ENCODE measurements around the gene MYO3B.
"Not testable (repeated sequence)": the region's sequence is repeated elsewhere in the genome, so short reads cannot be mapped to it uniquely, and the experiment has no call there.

MYO3B gene

GRCh38 chr2:170212625-170213280 is 34.8 kb downstream of the MYO3B start:
- DNase-seq, result no peak

DNA sequence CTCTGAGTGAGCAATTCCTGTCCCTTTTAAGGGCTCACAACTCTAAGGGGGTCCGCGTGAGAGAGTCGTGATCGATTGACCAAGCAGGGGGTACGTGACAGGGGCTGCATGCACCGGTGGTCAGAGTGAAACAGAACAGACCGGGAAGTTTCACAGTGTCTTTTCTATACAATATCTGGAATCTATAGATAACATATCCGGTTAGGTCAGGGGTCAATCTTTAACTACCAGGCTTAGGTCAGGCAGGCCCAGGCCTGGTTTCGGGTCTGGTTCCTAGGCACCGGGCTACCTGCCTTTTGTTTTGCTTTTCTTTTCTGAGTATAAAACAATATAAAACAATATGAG is 35.3 kb downstream of the MYO3B start:
- not testable (repeated sequence) for DNase-seq

DNA sequence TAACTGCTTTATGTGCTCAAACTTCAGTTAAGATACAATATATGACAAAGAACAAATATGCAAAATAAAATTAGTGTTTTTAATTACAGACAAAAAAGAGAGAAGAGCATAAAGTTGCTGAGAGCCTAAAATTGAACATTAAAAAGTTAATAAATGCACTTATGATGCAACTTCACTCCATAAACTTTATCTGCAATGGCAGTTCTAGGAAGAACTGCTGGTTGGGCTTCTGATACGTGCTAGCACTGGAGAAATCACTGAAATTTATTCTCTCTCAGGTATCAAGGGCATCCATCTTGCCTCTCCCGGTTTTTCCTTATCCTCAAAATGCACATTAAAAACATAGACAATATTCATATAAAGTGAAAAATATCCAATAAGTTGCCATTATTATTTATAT is 35.7 kb downstream of the MYO3B start:
- DNase-seq, result no peak

DNA sequence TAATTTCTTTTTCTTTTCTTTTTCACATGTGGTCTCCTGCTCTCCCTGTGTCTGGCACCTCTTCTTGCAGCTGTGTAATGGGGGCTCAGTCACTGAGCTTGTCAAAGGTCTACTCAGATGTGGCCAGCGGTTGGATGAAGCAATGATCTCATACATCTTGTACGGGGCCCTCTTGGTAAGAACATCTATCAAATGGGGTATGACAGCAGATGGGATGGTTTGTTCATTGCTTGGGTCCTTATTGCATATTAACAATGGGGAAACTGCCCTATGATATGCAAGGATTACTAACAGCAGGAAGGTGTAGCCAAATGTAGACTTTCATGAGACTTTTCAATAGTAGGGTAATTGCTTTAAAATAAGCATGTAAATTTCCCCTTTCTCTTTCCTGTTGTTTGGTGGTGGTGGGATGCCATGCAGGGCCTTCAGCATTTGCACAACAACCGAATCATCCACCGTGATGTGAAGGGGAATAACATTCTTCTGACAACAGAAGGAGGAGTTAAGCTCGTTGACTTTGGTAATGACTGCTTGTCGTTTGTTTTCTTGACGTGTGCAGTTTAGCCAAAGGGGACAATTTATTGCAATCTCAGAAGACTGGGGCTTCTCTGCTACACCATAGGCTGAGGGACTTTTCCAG is 36.5 kb downstream of the MYO3B start:
- DNase-seq, result no peak

GRCh38 chr2:170215021-170215420 is 37.1 kb downstream of the MYO3B start:
- DNase-seq, result no peak

- no peak for DNase-seq
Observed at GRCh38 chr2:170216428-170216827, 38.5 kb downstream of the MYO3B start.

DNA sequence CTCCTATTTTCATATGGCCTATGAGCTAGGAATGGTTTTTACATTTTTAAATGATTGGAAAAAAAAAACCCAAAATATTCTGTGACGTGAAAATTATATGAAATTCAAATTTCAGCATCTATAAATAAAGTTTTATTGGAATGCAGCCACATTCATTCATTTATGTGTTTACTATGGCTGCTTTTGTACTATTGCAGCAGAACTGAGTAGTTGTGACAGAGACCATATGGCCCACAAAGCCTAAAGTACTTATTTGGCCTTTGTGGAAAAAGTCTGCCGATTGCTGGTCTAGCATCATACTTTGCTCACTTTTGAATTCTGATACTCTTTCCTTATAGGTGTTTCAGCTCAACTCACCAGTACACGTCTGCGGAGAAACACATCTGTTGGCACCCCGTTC is 39.0 kb downstream of the MYO3B start:
- no peak for DNase-seq

DNA sequence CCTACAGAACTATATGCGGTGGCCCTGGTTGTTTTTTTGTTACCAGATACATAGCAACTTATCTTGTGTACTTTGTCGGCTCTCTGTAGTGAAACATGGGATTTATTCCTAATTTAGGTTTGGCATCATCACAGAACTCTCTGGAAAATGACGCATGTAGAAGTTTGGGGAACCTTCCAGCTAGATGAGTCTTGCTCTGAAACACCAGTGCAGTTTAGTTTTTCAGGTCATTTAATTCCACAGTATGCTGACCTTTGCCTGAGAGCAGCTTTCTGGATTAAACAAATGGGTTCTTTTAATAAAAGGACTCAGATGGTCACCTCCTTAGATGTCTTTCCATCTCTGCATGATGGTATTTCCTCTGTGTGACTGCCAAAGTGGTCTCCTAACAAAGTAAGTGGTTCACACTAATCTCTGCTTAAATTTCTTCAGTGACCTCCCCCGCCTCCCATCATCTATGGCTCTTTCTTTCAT is 39.9 kb downstream of the MYO3B start:
- no peak for DNase-seq

GRCh38 chr2:170218456-170218855 is 40.5 kb downstream of the MYO3B start:
- no peak for DNase-seq

DNA sequence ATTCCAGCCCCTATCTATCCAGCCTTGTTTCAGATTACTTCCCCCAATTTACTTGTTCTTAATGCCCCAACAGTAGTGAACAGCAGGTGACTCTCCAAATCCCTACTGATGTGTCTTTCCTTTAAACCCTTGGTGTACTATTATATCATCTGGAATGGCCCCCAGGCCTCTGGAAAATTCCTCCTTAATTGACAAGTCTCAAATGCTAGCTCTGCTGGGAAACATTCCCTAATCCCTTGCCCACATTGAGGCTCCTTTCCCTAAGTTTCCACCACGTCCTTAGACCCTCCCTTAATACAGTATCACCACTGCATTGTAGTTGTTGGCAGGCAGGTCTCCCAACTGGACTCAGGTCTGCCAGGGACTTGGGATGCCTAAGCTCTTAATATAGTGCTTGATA is 41.0 kb downstream of the MYO3B start:
- DNase-seq, result no peak

DNA sequence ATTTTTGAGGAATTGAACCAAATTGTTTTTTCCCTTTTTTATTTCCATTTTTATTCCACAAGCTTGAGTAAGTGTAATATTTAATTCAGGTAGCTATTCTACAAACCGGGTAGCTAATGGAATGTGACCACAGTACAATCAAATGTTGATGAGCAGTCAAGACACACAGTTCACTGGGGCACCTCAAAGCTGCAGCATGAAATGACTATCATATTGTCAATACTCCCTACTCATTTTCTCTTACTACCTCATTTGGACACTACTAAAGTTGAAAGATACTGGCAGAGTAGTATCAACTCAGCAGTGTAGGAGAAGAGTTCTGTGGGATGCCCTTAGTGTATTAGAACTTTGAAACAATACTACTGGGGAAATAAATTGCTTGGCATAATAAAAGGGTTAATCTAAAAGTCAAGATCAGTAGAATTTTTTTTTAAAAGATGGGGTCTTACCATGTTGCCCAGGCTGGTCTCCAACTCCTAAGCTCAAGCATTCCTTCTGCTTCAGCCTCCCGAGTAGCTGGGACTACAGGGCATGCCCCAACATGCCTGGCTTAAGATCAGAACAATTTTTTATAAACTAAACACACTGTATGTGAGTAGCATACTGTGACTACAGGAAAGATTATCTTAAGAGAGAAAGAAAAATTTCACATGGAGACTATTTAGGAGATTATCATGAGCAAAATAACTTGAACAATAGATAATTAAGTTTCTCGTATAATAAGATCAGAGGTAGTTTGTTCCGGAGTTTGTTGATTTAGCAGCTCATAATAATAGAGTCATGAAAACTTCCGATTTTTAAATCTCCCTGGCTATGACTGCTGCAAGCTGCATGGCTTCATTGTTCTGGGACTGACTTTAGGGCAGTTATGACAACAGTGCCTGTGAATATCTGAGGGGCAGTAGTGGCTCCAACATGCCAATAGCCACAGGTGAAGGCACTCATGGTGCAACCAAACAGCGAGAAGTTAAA is 43.7 kb downstream of the MYO3B start:
- DNase-seq, result no peak

- no peak for DNase-seq
Observed at GRCh38 chr2:170222298-170222697, 44.4 kb downstream of the MYO3B start.

DNA sequence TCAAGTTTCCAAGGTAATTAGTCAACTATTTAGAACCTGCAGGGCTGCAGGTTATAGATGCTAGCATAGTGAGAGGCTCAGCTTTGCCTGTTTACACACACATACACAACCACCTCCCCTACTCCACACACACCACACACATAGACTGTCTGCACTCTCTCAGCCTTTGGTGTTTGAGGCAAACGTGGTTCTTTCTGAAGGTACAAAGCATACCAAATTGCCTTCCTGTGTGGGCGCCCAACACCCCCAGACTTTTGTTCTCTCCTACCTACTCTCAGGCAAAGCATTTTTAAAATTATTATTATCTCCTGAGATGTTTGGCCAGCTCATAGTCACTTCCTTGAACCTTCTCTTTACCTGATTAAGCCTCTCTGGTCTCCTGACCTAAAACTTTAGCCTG is 44.9 kb downstream of the MYO3B start:
- no peak for DNase-seq

- DNase-seq, result no peak
Observed at GRCh38 chr2:170224692-170225294, 46.8 kb downstream of the MYO3B start.

DNA sequence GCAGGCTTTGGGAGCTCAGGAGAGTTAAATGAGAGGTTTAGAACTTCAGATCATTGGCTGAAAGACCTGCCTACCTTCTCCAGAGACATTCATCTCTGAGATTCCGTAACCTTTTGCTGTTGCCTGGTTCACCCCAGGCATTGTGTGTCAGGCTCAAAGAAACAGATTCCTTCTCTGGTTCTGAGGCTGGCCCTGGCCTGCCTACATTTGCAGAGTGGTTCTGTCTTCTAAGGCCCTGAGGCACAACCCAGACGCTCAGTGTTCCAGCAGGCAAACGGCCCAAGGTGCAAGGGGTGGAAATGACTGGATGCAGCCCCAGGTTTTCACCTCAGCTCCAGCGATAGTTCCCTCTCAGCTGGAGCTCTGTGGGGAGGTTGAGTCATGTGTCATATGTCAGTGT is 48.3 kb downstream of the MYO3B start:
- no peak for DNase-seq

- no peak for DNase-seq
Observed at GRCh38 chr2:170227507-170227947, 49.6 kb downstream of the MYO3B start.

GRCh38 chr2:170227951-170228350 is 50.0 kb downstream of the MYO3B start:
- no peak for DNase-seq

DNA sequence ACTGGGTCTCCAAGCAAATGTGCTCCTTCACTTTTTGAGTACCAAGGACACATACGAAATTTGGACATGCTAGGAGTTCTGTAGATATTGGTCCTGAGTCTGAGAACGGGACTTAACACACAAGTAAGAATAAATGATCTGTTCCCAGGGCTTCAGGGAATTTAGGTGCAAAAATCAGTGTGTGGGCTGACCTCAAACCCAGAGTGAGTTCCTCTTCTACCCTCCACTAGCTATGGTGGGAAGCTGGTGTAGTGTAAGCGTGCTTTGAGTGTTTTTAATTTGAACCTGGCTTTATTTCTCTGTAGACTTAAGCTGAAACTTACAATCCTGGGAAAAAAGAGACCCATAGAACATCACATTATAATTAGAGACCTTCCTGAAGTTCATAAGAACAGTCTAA is 50.5 kb downstream of the MYO3B start:
- DNase-seq, result no peak

- no peak for DNase-seq
Observed at GRCh38 chr2:170229125-170229524, 51.2 kb downstream of the MYO3B start.

- no peak for DNase-seq
Observed at GRCh38 chr2:170229744-170230143, 51.8 kb downstream of the MYO3B start.

- peak; percentile 8 for DNase-seq
Observed at GRCh38 chr2:170235860-170236679, 58.1 kb downstream of the MYO3B start.

- no peak for DNase-seq
Observed at GRCh38 chr2:170236680-170237047, 58.7 kb downstream of the MYO3B start.
